GM19240 (cell line): ENCODE measurements around the gene UQCRQ.
"Not testable (repeated sequence)": the region's sequence is repeated elsewhere in the genome, so short reads cannot be mapped to it uniquely, and the experiment has no call there.

Experiments used
- DNase-seq: peaks from one replicate; pipeline ENCODE4 v3.0.0; 2011; ENCODE audit warnings: low spot score; ENCODE audit not compliant: insufficient read length

UQCRQ gene

GRCh38 chr5:132832612-132833011 lies 33.8 kb upstream of the UQCRQ start:
- DNase-seq: no peak

GRCh38 chr5:132834057-132834456 lies 32.4 kb upstream of the UQCRQ start:
- no peak for DNase-seq

GRCh38 chr5:132836852-132837251 lies 29.6 kb upstream of the UQCRQ start:
- DNase-seq: no peak

GRCh38 chr5:132837868-132838267 lies 28.6 kb upstream of the UQCRQ start:
- DNase-seq: no peak

- DNase-seq: no peak
Measured at GRCh38 chr5:132838516-132839282, 27.7 kb upstream of the UQCRQ start.

GRCh38 chr5:132839426-132840301 lies 26.8 kb upstream of the UQCRQ start:
- DNase-seq: no peak

GRCh38 chr5:132840313-132840712 lies 26.1 kb upstream of the UQCRQ start:
- DNase-seq: no peak

- no peak for DNase-seq
Measured at GRCh38 chr5:132840896-132841295, 25.5 kb upstream of the UQCRQ start.

- DNase-seq: no peak
Measured at GRCh38 chr5:132841305-132841704, 25.1 kb upstream of the UQCRQ start.

GRCh38 chr5:132848270-132848669 lies 18.2 kb upstream of the UQCRQ start:
- DNase-seq: no peak

GRCh38 chr5:132849347-132849746 lies 17.1 kb upstream of the UQCRQ start:
- DNase-seq: no peak

- no peak for DNase-seq
Measured at GRCh38 chr5:132850066-132850465, 16.4 kb upstream of the UQCRQ start.

GRCh38 chr5:132853323-132853722 lies 13.1 kb upstream of the UQCRQ start:
- DNase-seq: no peak

- DNase-seq: no peak
Measured at GRCh38 chr5:132853790-132854189, 12.7 kb upstream of the UQCRQ start.

GRCh38 chr5:132854301-132854700 lies 12.1 kb upstream of the UQCRQ start:
- no peak for DNase-seq

- not testable (repeated sequence) for DNase-seq
Measured at GRCh38 chr5:132854992-132855391, 11.4 kb upstream of the UQCRQ start.

GRCh38 chr5:132856011-132856410 lies 10.4 kb upstream of the UQCRQ start:
- no peak for DNase-seq

GRCh38 chr5:132859889-132860437 lies 6.5 kb upstream of the UQCRQ start:
- DNase-seq: no peak

- no peak for DNase-seq
Measured at GRCh38 chr5:132860742-132861141, 5.7 kb upstream of the UQCRQ start.

- peak; percentile 2 for DNase-seq
Measured at GRCh38 chr5:132865668-132866341, 637 bp upstream of the UQCRQ start.

GRCh38 chr5:132867046-132867451 lies 607 bp downstream of the UQCRQ start:
- DNase-seq: peak; percentile 4

GRCh38 chr5:132868754-132869153 lies 2.3 kb downstream of the UQCRQ start:
- DNase-seq: no peak
